ENCODE measurements around the gene ITGA7. TPM values are rescaled to one million over a fixed set of nuclear protein-coding genes. Genes with fewer than 3 reads are reported as not detected.

The ITGA7 gene
- total RNA-seq (2021) = 2.7 and 3.1 TPM in 2 replicates
- Bru-seq, nascent RNA = percentile 15 among the genes with signal in this experiment
- BruChase-seq, experiment 1, labeled RNA remaining after a 2-hour chase = percentile 23 among the genes with signal in this experiment
- BruChase-seq, experiment 2, labeled RNA remaining after a 6-hour chase = percentile 23 among the genes with signal in this experiment
- long read RNA-seq = 0 reads

- Histone ChIP-seq H3K27ac (no peak within 1 kb of the TSS), H3K27me3 (ENCODE audit: insufficient read depth, low read depth) (peaks cover 81% of the 10 kb centered on the region), H3K9me2 (ENCODE audit: insufficient read depth) (no peaks in the 10 kb centered on the region), H3K9me3 (ENCODE audit: insufficient read depth, low read depth) (no peaks in the 10 kb centered on the region), H4K20me1 (ENCODE audit: insufficient read depth) (no peaks in the 10 kb centered on the region), H3F3A (ENCODE audit: insufficient read depth, low read depth) (no peaks in the 10 kb centered on the region), H3K4me1 (replicated peaks; ENCODE audit: insufficient read depth) (no peaks in the 10 kb centered on the region), H3K4me3 (peak within 1 kb of the TSS; percentile 18; the same call in 1 of the 2 replicates), H3K4me2 (peak within 1 kb of the TSS; percentile 40; the same call in 1 of the 2 replicates), H2AFZ (no peak within 1 kb of the TSS), H3K36me3 (ENCODE audit: low read depth) (no peaks in the 10 kb centered on the region), H3K79me2 (ENCODE audit: low read depth) (no peaks in the 10 kb centered on the region)
- no TSS peak for BruUV-seq (replicated peaks)
- CTCF ChIA-PET = interaction anchor here (0.7 kb wide), 1 partner anchor 44 kb away, joined by 4 read pairs; no protein-coding TSS in a partner anchor
- DNase-seq = peak in 1 of 2 experiments; percentile 40
- TF ChIP-seq CTCF (conservative IDR thresholded peaks at IDR 0.05) (no peak), EZH2 (IDR thresholded peaks at IDR 0.05; ENCODE audit: low read depth) (no peak)
- intact Hi-C loops (cut with micrococcal nuclease; ENCODE audit: unreplicated experiment) = no loop called here
- POLR2A ChIA-PET (ENCODE audit: unreplicated experiment) = no interaction called here
Observed at GRCh38 chr12:55707841-55708694, at the start of gene ITGA7. Gene ITGA7, minus strand, starts transcription at chr12:55707904. Its CDS starts 222 bp downstream, at chr12:55707682.

GRCh38 chr12:55755246-55755645, 47.5 kb upstream of the ITGA7 start:
- peaks cover 24% of the 10 kb centered on the region for H3K36me3 ChIP-seq (ENCODE audit: low read depth)
- H3K79me2 ChIP-seq (ENCODE audit: low read depth) = no peaks in the 10 kb centered on the region
- no peak overlapping the region for H3K4me3 ChIP-seq
- H2AFZ ChIP-seq = no peak overlapping the region
- H4K20me1 ChIP-seq (ENCODE audit: insufficient read depth) = no peaks in the 10 kb centered on the region
- H3K9me2 ChIP-seq (ENCODE audit: insufficient read depth) = no peaks in the 10 kb centered on the region
- intact Hi-C loops (cut with micrococcal nuclease; ENCODE audit: unreplicated experiment) = loop anchor here (5.0 kb wide), 1 partner anchor 47 kb away; no protein-coding TSS in a partner anchor
- no peaks in the 10 kb centered on the region for H3K4me1 ChIP-seq (replicated peaks; ENCODE audit: insufficient read depth)
- H3F3A ChIP-seq (ENCODE audit: insufficient read depth, low read depth) = peaks cover 9% of the 10 kb centered on the region
- BruUV-seq (replicated peaks) = no TSS peak
- H3K4me2 ChIP-seq = no peak overlapping the region
- no peak overlapping the region for H3K27ac ChIP-seq
- ChIA-PET CTCF (no interaction called here), POLR2A (ENCODE audit: unreplicated experiment) (interaction anchor here (0.6 kb wide), 1 partner anchor 182 kb away, joined by 11 read pairs; no protein-coding TSS in a partner anchor)
- no peak for TF ChIP-seq EZH2 (IDR thresholded peaks at IDR 0.05; ENCODE audit: low read depth)
- TF ChIP-seq CTCF (conservative IDR thresholded peaks at IDR 0.05) = no peak
- H3K27me3 ChIP-seq (ENCODE audit: insufficient read depth, low read depth) = no peaks in the 10 kb centered on the region
- DNase-seq = no peak
- no peaks in the 10 kb centered on the region for H3K9me3 ChIP-seq (ENCODE audit: insufficient read depth, low read depth)

- no peak for TF ChIP-seq CTCF (conservative IDR thresholded peaks at IDR 0.05)
- no peak for TF ChIP-seq EZH2 (IDR thresholded peaks at IDR 0.05; ENCODE audit: low read depth)
- H3K4me2 ChIP-seq = no peak overlapping the region
- 0 out of 2 replicates have a peak, but pooled peaks cover 6% of the 10 kb centered on the region for H3K36me3 ChIP-seq (ENCODE audit: low read depth)
- H3K79me2 ChIP-seq (ENCODE audit: low read depth) = no peaks in the 10 kb centered on the region
- H2AFZ ChIP-seq = no peak overlapping the region
- peaks cover 8% of the 10 kb centered on the region; the same call in 1 of the 2 replicates for H3K4me1 ChIP-seq (replicated peaks; ENCODE audit: insufficient read depth)
- intact Hi-C loops (cut with micrococcal nuclease; ENCODE audit: unreplicated experiment) = no loop called here
- no peak overlapping the region for H3K4me3 ChIP-seq
- no peaks in the 10 kb centered on the region for H3K27me3 ChIP-seq (ENCODE audit: insufficient read depth, low read depth)
- H3F3A ChIP-seq (ENCODE audit: insufficient read depth, low read depth) = peaks cover 11% of the 10 kb centered on the region
- no peaks in the 10 kb centered on the region for H3K9me2 ChIP-seq (ENCODE audit: insufficient read depth)
- ChIA-PET CTCF (interaction anchor here (0.5 to 1.0 kb wide), 2 partner anchors 10 to 254 kb away, joined by 3 read pairs; no protein-coding TSS in a partner anchor), POLR2A (ENCODE audit: unreplicated experiment) (interaction anchor here (1.0 kb wide), 1 partner anchor 31 kb away, joined by 3 read pairs; no protein-coding TSS in a partner anchor)
- BruUV-seq (replicated peaks) = no TSS peak
- no peak for DNase-seq
- H4K20me1 ChIP-seq (ENCODE audit: insufficient read depth) = no peaks in the 10 kb centered on the region
- H3K9me3 ChIP-seq (ENCODE audit: insufficient read depth, low read depth) = no peaks in the 10 kb centered on the region
- no peak overlapping the region for H3K27ac ChIP-seq
Observed at GRCh38 chr12:55748230-55748993, 40.7 kb upstream of the ITGA7 start.

All from PC-9 (cell line).